Measurements from ENCODE around the gene ACAP3. TPM values are rescaled to one million over a fixed set of nuclear protein-coding genes. Genes with fewer than 3 reads are reported as not detected.

The ACAP3 gene
- total RNA-seq, 1 experiment from 2014 or later, result 30.7 TPM

- no peak for TF ChIP-seq CTCF (IDR thresholded peaks at IDR 0.05)
- ChIA-PET POLR2A (no interaction called here), CTCF (no interaction called here)
- in situ Hi-C loops (cut with HindIII; ENCODE audit: low pct_unique_long_range_greater_than_20kb, low sequenced_read_pairs), result no loop called here
- no peak for DNase-seq (ENCODE audit: low read depth, low spot score)
- Histone ChIP-seq H3K9me3 (ENCODE audit: control insufficient read depth, insufficient read depth, low read depth, low read length) (no peaks in the 10 kb centered on the region), H3K36me3 (ENCODE audit: control insufficient read depth, insufficient read depth, low read length) (no peaks in the 10 kb centered on the region; the same call in 1 of the 2 replicates), H3K4me1 (ENCODE audit: control insufficient read depth, insufficient read depth, low read length) (peaks cover 17% of the 10 kb centered on the region), H3K27me3 (ENCODE audit: control insufficient read depth, insufficient read depth, low read length) (no peaks in the 10 kb centered on the region), H3K4me3 (ENCODE audit: low read depth in 2 of 2, low read length in 2 of 2) (no peak overlapping the region), H3K27ac (ENCODE audit: low read length) (no peak overlapping the region)
- no TSS peak for BruUV-seq (replicated peaks)
- intact Hi-C loops (cut with micrococcal nuclease; ENCODE audit: unreplicated experiment), result no loop called here
- no peak for ATAC-seq
These were observed 39.4 kb downstream of the ACAP3 start for GRCh38 chr1:1268284-1268682.

GRCh38 chr1:1267488-1268283 lies 40.0 kb downstream of the ACAP3 start:
- intact Hi-C loops (cut with micrococcal nuclease; ENCODE audit: unreplicated experiment), result no loop called here
- Histone ChIP-seq H3K4me1 (ENCODE audit: control insufficient read depth, insufficient read depth, low read length) (peaks cover 17% of the 10 kb centered on the region), H3K36me3 (ENCODE audit: control insufficient read depth, insufficient read depth, low read length) (no peaks in the 10 kb centered on the region; the same call in 1 of the 2 replicates), H3K4me3 (ENCODE audit: low read depth in 2 of 2, low read length in 2 of 2) (no peak overlapping the region), H3K27me3 (ENCODE audit: control insufficient read depth, insufficient read depth, low read length) (no peaks in the 10 kb centered on the region), H3K27ac (ENCODE audit: low read length) (no peak overlapping the region), H3K9me3 (ENCODE audit: control insufficient read depth, insufficient read depth, low read depth, low read length) (no peaks in the 10 kb centered on the region)
- BruUV-seq (replicated peaks), result no TSS peak
- ChIA-PET CTCF (no interaction called here), POLR2A (no interaction called here)
- no peak; the same call in 1 of the 2 replicates for TF ChIP-seq CTCF (IDR thresholded peaks at IDR 0.05)
- TF ChIP-seq POLR2AphosphoS5 (IDR thresholded peaks at IDR 0.05; ENCODE audit: low read depth, low read length), result no peak
- no peak for TF ChIP-seq TCF7L2 (IDR thresholded peaks at IDR 0.05; ENCODE audit: low read depth, low read length)
- no peak for TF ChIP-seq REST (IDR thresholded peaks at IDR 0.05; ENCODE audit: insufficient read depth in 1 of 2, low read depth in 2 of 2, low read length in 1 of 2)
- TF ChIP-seq SIN3A (IDR thresholded peaks at IDR 0.05; ENCODE audit: borderline replicate concordance, insufficient read depth, low read depth, low read length), result no peak
- ATAC-seq, result no peak
- no peak for DNase-seq (ENCODE audit: low read depth, low spot score)
- in situ Hi-C loops (cut with HindIII; ENCODE audit: low pct_unique_long_range_greater_than_20kb, low sequenced_read_pairs), result no loop called here

All from Panc1 (cell line).